Measurements from ENCODE around the gene ADGRG4.

- no peak for TF ChIP-seq POLR2AphosphoS5 (IDR thresholded peaks at IDR 0.05; ENCODE audit: low read depth, low read length)
- no peak for TF ChIP-seq POLR2A (IDR thresholded peaks at IDR 0.05; ENCODE audit: low read depth, low read length)
Observed at GRCh38 chrX:136354201-136354600, 53.4 kb downstream of the ADGRG4 start.

Data from GM12892 (cell line).